ENCODE data around the gene SPP1.

DNA sequence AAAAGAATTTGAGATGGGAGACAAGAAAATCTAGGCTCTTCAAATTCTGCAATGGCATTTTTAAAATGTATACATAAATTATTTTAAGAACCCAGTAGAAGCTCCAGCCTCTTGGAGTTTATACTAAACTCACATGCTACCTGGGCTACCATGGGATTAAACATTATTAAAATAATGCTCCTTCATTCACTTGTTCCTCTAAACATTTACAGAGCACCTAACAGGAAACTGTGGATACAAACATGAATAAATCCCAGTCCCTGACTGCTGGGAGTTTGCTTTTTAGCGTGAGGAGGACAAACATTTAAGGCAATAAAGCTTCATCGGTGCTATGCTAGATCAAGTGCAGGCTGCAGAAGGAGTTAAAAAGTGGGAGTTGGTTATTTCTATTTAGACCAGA, 5.4 kb upstream of the SPP1 start:
- TF ChIP-seq POLR2AphosphoS5 (IDR thresholded peaks at IDR 0.05; ENCODE audit: low read depth, low read length), result no peak
- TF ChIP-seq CTCF (IDR thresholded peaks at IDR 0.05 in 2 of 3, conservative IDR thresholded peaks at IDR 0.05 in 1 of 3; ENCODE audit: borderline replicate concordance in 1 of 3, insufficient read depth in 1 of 3, low read depth in 2 of 3, low read length in 2 of 3), result no peak
- TF ChIP-seq ATF3 (IDR thresholded peaks at IDR 0.05), result no peak
- TF ChIP-seq POLR2A (IDR thresholded peaks at IDR 0.05; ENCODE audit: borderline replicate concordance, extremely low read depth, insufficient read depth, insufficient read length), result no peak
- no peak for TF ChIP-seq RAD21 (IDR thresholded peaks at IDR 0.05; ENCODE audit: low read depth)
- TF ChIP-seq EZH2phosphoT487 (IDR thresholded peaks at IDR 0.05; ENCODE audit: borderline replicate concordance), result no peak
